Heart left ventricle (tissue), 16 donors: Measurements from ENCODE around the gene SH3TC1. TPM values are rescaled to one million over a fixed set of nuclear protein-coding genes. Genes with fewer than 3 reads are reported as not detected.

Source experiments
- ATAC-seq, 4 donors: fragments of 200-7000 bp; cut with Tn5 transposase; one replicate each; pipeline ENCODE4 v1.9.1; 2020 to 2022; ENCODE audit warnings: moderate library complexity in 4 of 4, mild to moderate bottlenecking in 3 of 4, moderate number of reproducible peaks in 1 of 4
- DNase-seq, 5 donors: peaks; one replicate each; pipeline ENCODE4 v3.0.0-alpha.2; 2020
- H3K27ac ChIP-seq, 12 donors: fragments of 200-600 bp; sonication (generic) in 4 of 12; one replicate each; pipeline versions ENCODE4 v1.5.0 to v1.8.0; 2016 to 2022; ENCODE audit warnings: mild to moderate bottlenecking in 2 of 12
- H3K27me3 ChIP-seq, 9 donors: fragments of 200-600 bp; sonication (generic) in 2 of 9; one replicate each; pipeline versions ENCODE4 v1.5.1 to v1.8.0; 2016 to 2022; ENCODE audit warnings: mild to moderate bottlenecking in 3 of 9
- H3K36me3 ChIP-seq, 9 donors: fragments of 200-600 bp; sonication (generic) in 2 of 9; one replicate each; pipeline versions ENCODE4 v1.5.0 to v1.8.0; 2018 to 2022; ENCODE audit warnings: mild to moderate bottlenecking in 2 of 9
- H3K4me1 ChIP-seq, 12 donors: fragments of 200-600 bp; sonication (generic) in 4 of 12; one replicate each; pipeline versions ENCODE4 v1.5.0 to v1.8.0; 2016 to 2022; ENCODE audit warnings: mild to moderate bottlenecking in 3 of 12
- H3K4me3 ChIP-seq, 12 donors: fragments of 200-600 bp; sonication (generic) in 4 of 12; one replicate each; pipeline versions ENCODE4 v1.5.0 to v1.8.0; 2017 to 2022; ENCODE audit warnings: mild to moderate bottlenecking in 9 of 12, moderate library complexity in 4 of 12
- H3K9me3 ChIP-seq, 12 donors: fragments of 200-600 bp; sonication (generic) in 4 of 12; one replicate each; pipeline versions ENCODE4 v1.5.0 to v1.8.0; 2016 to 2022; ENCODE audit warnings: mild to moderate bottlenecking in 1 of 12
- CTCF ChIP-seq, 12 donors: fragments of 200-600 bp; sonication (generic) in 4 of 12; IDR thresholded peaks; one replicate each; pipeline versions ENCODE4 v1.5.0 to v1.8.0; 2018 to 2022; ENCODE audit warnings: antibody characterized with exemption in 12 of 12, mild to moderate bottlenecking in 5 of 12
- POLR2A ChIP-seq, 2 donors: fragments of 450-650 bp; IDR thresholded peaks; one replicate each; pipeline ENCODE4 v1.6.1; 2017; ENCODE audit warnings: antibody characterized with exemption in 2 of 2, mild to moderate bottlenecking in 2 of 2, moderate library complexity in 2 of 2
- WGBS, 4 donors: extraction: QIAGEN DNeasy Blood & Tissue Kit in 2 of 4; methylation state at CpG; one replicate each; pipeline versions ENCODE4 v1.1.5 to v1.1.7; 2013 to 2018; 5-methylcytosine and 5-hydroxymethylcytosine counted together
- intact Hi-C, 10 donors: fragments of 100-400 bp; cut with DNase I; formaldehyde crosslinking; loops; one replicate each; pipeline versions ENCODE4 v1.11.1 to v1.14.2; 2022
- polyA plus RNA-seq, 2 donors: library from polyadenylated mRNA; stranded (reverse); fragments of 200-250 nt; gene quantifications; one replicate each; pipeline ENCODE4 v1.2.3, GENCODE V29; 2013
- total RNA-seq, 9 donors: library from RNA; depleted of rRNA in 2 of 9; stranded (reverse); fragments of >200 nt in 2 of 9; fragmentation: NEBNext Ultra II Directional in 3 of 9; extraction: Animal tissue kit (Norgen Biotek cat#: 25700) in 3 of 9; gene quantifications; one replicate each; pipeline versions ENCODE4 v1.1.0 to v1.2.4, GENCODE V29; 2016 to 2023
- donor health status: ischemic (EF 13 %, LVEDD 7.1; RV severe dilation, severe dysfunction).
- donor health status: healthy with polysubstance abuse.
- donor health status: DM: no; HTN: yes; CAD: no.
- donor health status: DM: no; HTN: no; CAD: no.
- donor health status: ischemic (EF 25% LVEDD 6.9; RV normal size, moderate dysfunction).
- donor health status: ischemic (EF 25% LVEDD 5.7; RV mildly dilated, moderate dysfunction).
- donor health status: healthy.
- donor health status: DM: yes; HTN: yes; CAD: no.
- donor health status: ischemic (EF 35%, LVEDD 5.7; RV mildly dilated, moderate dysfunction).
- donor health status: nonischemic (EF 11% LVEDD 7.7; RV severe dilation, severe dysfunction).
- donor health status: DM: yes; HTN: yes; CAD: no.
- donor health status: PGD.
- donor health status: ischemic (EF 29% LVEDD 5.4; RV normal size, mild dysfunction).
- donor health status: nonischemic (EF 23%, LVEDD 6.1; RV moderate dilation, normal function).

SH3TC1 gene
- total and polyA plus RNA-seq, 11 donors, result 5.8 to 45.9 (median 10.9) TPM

GRCh38 chr4:8205241-8205707, 6.2 kb downstream of the SH3TC1 start:
- no peaks in the 10 kb centered on the region for H3K9me3 ChIP-seq
- WGBS, 4 donors, result 79 to 91% (median 85%) methylated on average over 18 to 19 of the region's 19 CpGs
- H3K27me3 ChIP-seq, result no peaks in the 10 kb centered on the region
- peaks cover 0 to 69% (median 12%) of the 10 kb centered on the region in 12 donors for H3K4me1 ChIP-seq
- H3K36me3 ChIP-seq, result peaks cover 0 to 44% (median 0%) of the 10 kb centered on the region in 9 donors
- no peak for ATAC-seq
- no peak overlapping the region for H3K27ac ChIP-seq
- intact Hi-C loops, result no loop called here
- no peak overlapping the region for H3K4me3 ChIP-seq
- TF ChIP-seq POLR2A (IDR thresholded peaks at IDR 0.05) (no peak), CTCF (IDR thresholded peaks at IDR 0.05) (no peak)
- peak in 1 of 5 donors; percentile 56 for DNase-seq

GRCh38 chr4:8205749-8206611, 6.9 kb downstream of the SH3TC1 start:
- intact Hi-C loops, result no loop called here
- DNase-seq (peak in 1 of 5 donors; percentile 51), ATAC-seq (no peak)
- 71 to 88% (median 75%) methylated on average over 21 to 26 of the region's 26 CpGs for WGBS, 4 donors
- H3K4me3 ChIP-seq, result no peak overlapping the region
- H3K36me3 ChIP-seq, result peaks cover 0 to 44% (median 0%) of the 10 kb centered on the region in 9 donors
- no peaks in the 10 kb centered on the region for H3K9me3 ChIP-seq
- TF ChIP-seq CTCF (IDR thresholded peaks at IDR 0.05), result no peak
- no peak for TF ChIP-seq POLR2A (IDR thresholded peaks at IDR 0.05)
- H3K27me3 ChIP-seq, result no peaks in the 10 kb centered on the region
- peaks cover 0 to 65% (median 5%) of the 10 kb centered on the region in 12 donors for H3K4me1 ChIP-seq
- H3K27ac ChIP-seq, result no peak overlapping the region

- TF ChIP-seq POLR2A (IDR thresholded peaks at IDR 0.05) (no peak), CTCF (IDR thresholded peaks at IDR 0.05) (no peak)
- Histone ChIP-seq H3K36me3 (peaks cover 0 to 47% (median 0%) of the 10 kb centered on the region in 9 donors), H3K27me3 (no peaks in the 10 kb centered on the region), H3K9me3 (no peaks in the 10 kb centered on the region), H3K4me1 (peaks cover 0 to 51% (median 0%) of the 10 kb centered on the region in 12 donors), H3K27ac (no peak overlapping the region), H3K4me3 (no peak overlapping the region)
- DNase-seq (no peak), ATAC-seq (no peak)
- 91 to 96% (median 93%) methylated on average over 6 of the region's 6 CpGs for WGBS, 4 donors
- intact Hi-C loops, result no loop called here
These were observed 8.2 kb downstream of the SH3TC1 start for GRCh38 chr4:8207314-8207713.

- no peaks in the 10 kb centered on the region for H3K9me3 ChIP-seq
- TF ChIP-seq POLR2A (IDR thresholded peaks at IDR 0.05) (no peak), CTCF (IDR thresholded peaks at IDR 0.05) (no peak)
- H3K36me3 ChIP-seq, result peaks cover 0 to 58% (median 0%) of the 10 kb centered on the region in 9 donors
- H3K4me1 ChIP-seq, result peaks cover 0 to 42% (median 0%) of the 10 kb centered on the region in 12 donors
- H3K4me3 ChIP-seq, result no peak overlapping the region
- H3K27ac ChIP-seq, result no peak overlapping the region
- intact Hi-C loops, result no loop called here
- no peak for DNase-seq
- H3K27me3 ChIP-seq, result no peaks in the 10 kb centered on the region
- WGBS, 4 donors, result 95 to 99% (median 97%) methylated on average over 12 of the region's 12 CpGs
- ATAC-seq, result no peak
These were observed 9.5 kb downstream of the SH3TC1 start for GRCh38 chr4:8208565-8208964.
